Measurements from ENCODE around the gene SLIT1.

DNA sequence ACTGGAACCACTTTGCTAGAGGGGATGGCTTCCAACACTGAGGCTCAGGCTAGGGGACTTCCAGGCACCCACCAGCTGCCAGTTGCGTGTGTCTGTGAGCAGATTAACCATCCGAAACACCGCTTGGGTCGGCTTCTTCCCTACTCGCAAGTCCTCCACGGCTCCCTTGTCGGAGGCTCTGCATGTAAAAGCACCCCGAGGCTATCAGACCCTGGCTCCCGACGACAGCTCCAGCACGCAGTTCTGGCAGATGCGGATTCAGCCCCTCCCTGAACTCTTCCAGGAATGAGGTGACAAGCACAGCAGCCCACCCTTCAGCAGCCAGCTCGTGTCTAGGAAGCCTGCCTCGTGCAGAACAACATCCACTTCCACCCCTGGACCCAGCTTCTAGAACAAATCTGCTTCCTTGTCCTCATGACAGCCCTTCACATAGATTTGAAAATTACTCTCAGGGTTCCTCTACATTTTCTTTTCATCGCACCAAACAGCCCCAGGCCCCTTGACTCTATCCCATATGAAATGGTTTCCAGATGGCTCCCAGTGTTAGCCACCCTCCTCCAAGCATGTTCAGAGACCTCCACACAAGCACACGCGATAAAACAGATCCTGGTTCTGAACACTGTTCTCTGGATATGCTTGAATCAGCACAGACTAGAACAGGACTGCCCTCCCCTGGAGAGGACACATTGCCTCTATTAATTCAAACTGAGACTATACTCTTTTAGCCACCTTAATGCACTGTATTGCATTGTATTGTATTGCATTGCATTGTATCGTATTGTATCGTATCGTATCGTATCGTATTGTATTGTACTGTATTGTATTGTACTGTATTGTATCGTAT, 44.6 kb downstream of the SLIT1 start:
- TF ChIP-seq POLR2A (IDR thresholded peaks at IDR 0.05) (no peak), CTCF (IDR thresholded peaks at IDR 0.05) (no peak)

All from lower leg skin (tissue), 3 donors.